DOHH2 (cell line): Measurements from ENCODE around the gene RASAL2.

ENCODE experiments used
- H3F3A ChIP-seq: fragments of 200-600 bp; sonication (generic), shearing (Covaris generic); 2 replicates; pipeline ENCODE4 v1.6.0; 2016; ENCODE audit warnings: antibody characterized with exemption, mild to moderate bottlenecking; ENCODE audit not compliant: control insufficient read depth, insufficient read depth
- H3K27ac ChIP-seq: fragments of 200-600 bp; sonication (generic); 2 replicates; pipeline ENCODE4 v1.5.1; 2014; ENCODE audit warnings: low read depth, mild to moderate bottlenecking, low read length, moderate library complexity
- H3K27me3 ChIP-seq: fragments of 200-600 bp; sonication (generic); 2 replicates; pipeline ENCODE4 v1.6.1; 2014; ENCODE audit warnings: mild to moderate bottlenecking, low read length, mixed read lengths; ENCODE audit not compliant: control insufficient read depth
- H3K36me3 ChIP-seq: fragments of 200-600 bp; sonication (generic); 2 replicates; pipeline ENCODE4 v1.6.1; 2014; ENCODE audit warnings: mild to moderate bottlenecking, low read length, moderate library complexity, mixed read lengths; ENCODE audit not compliant: control insufficient read depth
- H3K4me1 ChIP-seq: fragments of 200-600 bp; sonication (generic); 2 replicates; pipeline ENCODE4 v1.6.1; 2014; ENCODE audit warnings: mild to moderate bottlenecking, low read length, mixed read lengths; ENCODE audit not compliant: control insufficient read depth
- H3K4me2 ChIP-seq: fragments of 200-600 bp; sonication (generic); 2 replicates; pipeline ENCODE4 v1.6.0; 2014; ENCODE audit warnings: mild to moderate bottlenecking, low read length, moderate library complexity
- H3K4me3 ChIP-seq: fragments of 200-600 bp; sonication (generic); 2 replicates; pipeline ENCODE4 v1.5.1; 2014; ENCODE audit warnings: mild to moderate bottlenecking, low read length, mixed read lengths
- H3K79me2 ChIP-seq: fragments of 200-600 bp; sonication (generic); 2 replicates; pipeline ENCODE4 v1.6.1; 2014; ENCODE audit warnings: mild to moderate bottlenecking, low read length, mixed read lengths; ENCODE audit not compliant: control insufficient read depth
- H3K9me2 ChIP-seq: fragments of 200-600 bp; sonication (generic); replicated peaks from 2 replicates; pipeline ENCODE4 v1.6.1; 2014; ENCODE audit warnings: mild to moderate bottlenecking, low read length, mixed read lengths; ENCODE audit not compliant: control insufficient read depth
- H3K9me3 ChIP-seq: fragments of 200-600 bp; sonication (generic); 2 replicates; pipeline ENCODE4 v1.6.1; 2014; ENCODE audit warnings: antibody characterized with exemption, low read length, mixed read lengths; ENCODE audit not compliant: control insufficient read depth, insufficient read depth
- H4K20me1 ChIP-seq: fragments of 200-600 bp; sonication (generic); 2 replicates; pipeline ENCODE4 v1.6.0; 2014; ENCODE audit warnings: low read depth, mild to moderate bottlenecking, antibody characterized with exemption, low read length, moderate library complexity; ENCODE audit not compliant: control insufficient read depth, insufficient read depth
- EZH2phosphoT487 ChIP-seq: fragments of 200-600 bp; sonication (generic); IDR thresholded peaks from 2 replicates; pipeline ENCODE4 v1.6.1; 2017; ENCODE audit warnings: borderline replicate concordance, mild to moderate bottlenecking, antibody characterized with exemption, low read length, moderate library complexity, mixed read lengths
- TF ChIP-seq, protein P1 (sequence below): fragments of 200-600 bp; sonication (generic); IDR thresholded peaks from one replicate; pipeline ENCODE4 v1.5.1; 2014; ENCODE audit warnings: antibody characterized with exemption, mild to moderate bottlenecking, low read depth, low read length; ENCODE audit not compliant: poor library complexity, severe bottlenecking

RASAL2 gene

DNA sequence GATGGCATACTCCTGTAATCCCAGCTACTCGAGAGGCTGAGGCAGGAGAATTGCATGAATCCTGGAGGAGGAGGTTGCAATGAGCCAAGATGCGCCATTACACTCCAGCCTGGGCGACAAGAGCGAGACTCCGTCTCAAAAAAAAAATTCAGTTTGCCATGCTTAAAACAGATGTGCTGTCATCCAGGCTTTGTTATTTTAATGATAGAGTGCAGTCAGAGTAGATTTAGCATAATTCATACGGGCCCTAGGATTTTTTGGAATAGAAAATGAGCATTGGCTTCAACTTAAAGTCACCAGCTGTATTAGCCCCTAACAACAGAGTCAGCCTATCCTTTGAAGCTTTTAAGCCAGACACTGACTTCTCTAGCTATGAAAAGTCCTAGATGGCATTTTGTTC lies 124.6 kb downstream of the RASAL2 start:
- Histone ChIP-seq H3K27me3 (no peaks in the 10 kb centered on the region), H3K4me1 (no peaks in the 10 kb centered on the region), H3K9me3 (no peaks in the 10 kb centered on the region), H3K4me2 (no peak overlapping the region), H3K27ac (no peak overlapping the region), H3K9me2 (no peaks in the 10 kb centered on the region), H3K36me3 (no peaks in the 10 kb centered on the region), H3F3A (no peaks in the 10 kb centered on the region), H3K79me2 (no peaks in the 10 kb centered on the region), H4K20me1 (no peaks in the 10 kb centered on the region), H3K4me3 (no peak overlapping the region)
- no peak for TF ChIP-seq EZH2phosphoT487
- TF ChIP-seq, protein P1, sequence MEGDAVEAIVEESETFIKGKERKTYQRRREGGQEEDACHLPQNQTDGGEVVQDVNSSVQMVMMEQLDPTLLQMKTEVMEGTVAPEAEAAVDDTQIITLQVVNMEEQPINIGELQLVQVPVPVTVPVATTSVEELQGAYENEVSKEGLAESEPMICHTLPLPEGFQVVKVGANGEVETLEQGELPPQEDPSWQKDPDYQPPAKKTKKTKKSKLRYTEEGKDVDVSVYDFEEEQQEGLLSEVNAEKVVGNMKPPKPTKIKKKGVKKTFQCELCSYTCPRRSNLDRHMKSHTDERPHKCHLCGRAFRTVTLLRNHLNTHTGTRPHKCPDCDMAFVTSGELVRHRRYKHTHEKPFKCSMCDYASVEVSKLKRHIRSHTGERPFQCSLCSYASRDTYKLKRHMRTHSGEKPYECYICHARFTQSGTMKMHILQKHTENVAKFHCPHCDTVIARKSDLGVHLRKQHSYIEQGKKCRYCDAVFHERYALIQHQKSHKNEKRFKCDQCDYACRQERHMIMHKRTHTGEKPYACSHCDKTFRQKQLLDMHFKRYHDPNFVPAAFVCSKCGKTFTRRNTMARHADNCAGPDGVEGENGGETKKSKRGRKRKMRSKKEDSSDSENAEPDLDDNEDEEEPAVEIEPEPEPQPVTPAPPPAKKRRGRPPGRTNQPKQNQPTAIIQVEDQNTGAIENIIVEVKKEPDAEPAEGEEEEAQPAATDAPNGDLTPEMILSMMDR = no peak

DNA sequence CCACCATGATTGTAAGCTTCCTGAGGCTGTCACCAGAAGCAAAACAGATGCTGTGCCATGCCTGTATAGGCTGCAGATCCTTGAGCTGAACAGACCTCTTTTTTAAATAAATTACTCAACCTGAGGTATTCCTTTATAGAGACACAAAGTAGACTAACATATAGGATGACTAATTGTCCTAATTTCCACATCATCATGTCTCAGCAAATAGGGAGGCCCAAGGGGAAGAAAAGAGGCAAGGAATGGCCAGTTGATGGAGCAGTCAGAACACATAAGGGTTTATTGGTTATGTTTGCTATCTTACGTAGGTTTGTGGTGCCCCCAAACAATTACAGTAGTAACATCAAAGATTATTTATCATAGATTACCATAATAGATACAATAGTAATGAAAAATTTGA lies 126.2 kb downstream of the RASAL2 start:
- H4K20me1 ChIP-seq = no peaks in the 10 kb centered on the region
- no peaks in the 10 kb centered on the region for H3K79me2 ChIP-seq
- TF ChIP-seq, protein P1 = no peak
- TF ChIP-seq EZH2phosphoT487 = no peak
- H3K4me3 ChIP-seq = no peak overlapping the region
- H3K4me1 ChIP-seq = no peaks in the 10 kb centered on the region
- no peaks in the 10 kb centered on the region for H3K9me3 ChIP-seq
- H3K27ac ChIP-seq = no peak overlapping the region
- no peaks in the 10 kb centered on the region for H3K9me2 ChIP-seq
- H3K4me2 ChIP-seq = no peak overlapping the region
- H3F3A ChIP-seq = no peaks in the 10 kb centered on the region
- no peaks in the 10 kb centered on the region for H3K36me3 ChIP-seq
- H3K27me3 ChIP-seq = no peaks in the 10 kb centered on the region

- no peaks in the 10 kb centered on the region for H3K9me2 ChIP-seq
- no peaks in the 10 kb centered on the region for H3K9me3 ChIP-seq
- TF ChIP-seq EZH2phosphoT487 = no peak
- TF ChIP-seq, protein P1 = no peak
- H3K79me2 ChIP-seq = no peaks in the 10 kb centered on the region
- no peaks in the 10 kb centered on the region for H3K4me1 ChIP-seq
- no peak overlapping the region for H3K4me3 ChIP-seq
- no peaks in the 10 kb centered on the region for H3F3A ChIP-seq
- H3K36me3 ChIP-seq = no peaks in the 10 kb centered on the region
- no peaks in the 10 kb centered on the region; the same call in 1 of the 2 replicates for H3K27me3 ChIP-seq
- H4K20me1 ChIP-seq = no peaks in the 10 kb centered on the region
- H3K27ac ChIP-seq = no peak overlapping the region
- no peak overlapping the region for H3K4me2 ChIP-seq
Measured at GRCh38 chr1:178223289-178223688, 129.4 kb downstream of the RASAL2 start.

- no peaks in the 10 kb centered on the region for H3K36me3 ChIP-seq
- H3K4me3 ChIP-seq = no peak overlapping the region
- H3K4me1 ChIP-seq = no peaks in the 10 kb centered on the region
- no peaks in the 10 kb centered on the region for H3K9me3 ChIP-seq
- TF ChIP-seq, protein P1 = no peak
- TF ChIP-seq EZH2phosphoT487 = no peak
- H3K27ac ChIP-seq = no peak overlapping the region
- no peaks in the 10 kb centered on the region for H3K79me2 ChIP-seq
- H3K4me2 ChIP-seq = no peak overlapping the region
- H3F3A ChIP-seq = no peaks in the 10 kb centered on the region
- H4K20me1 ChIP-seq = no peaks in the 10 kb centered on the region
- no peaks in the 10 kb centered on the region; the same call in 1 of the 2 replicates for H3K27me3 ChIP-seq
- H3K9me2 ChIP-seq = no peaks in the 10 kb centered on the region
Measured at GRCh38 chr1:178224358-178224757, 130.5 kb downstream of the RASAL2 start.
